Activated CD4-positive, alpha-beta T cell treated with anti-CD3 and anti-CD28 coated beads for 36 hours (primary cell): ENCODE results near the gene DCX. TPM values are rescaled to one million over a fixed set of nuclear protein-coding genes. Genes with fewer than 3 reads are reported as not detected.

Experiments used
- ATAC-seq: fragments of 200-7000 bp; cut with Tn5 transposase; one replicate; pipeline ENCODE4 v1.10.0; 2021; ENCODE audit warnings: mild to moderate bottlenecking, moderate library complexity
- CTCF ChIA-PET: fragments of 350-600 bp; sonication (Branson Sonifier 250); formaldehyde crosslinking; loops from one replicate; lab custom pipeline; 2021; ENCODE audit warnings: antibody characterized with exemption; lab: Charles Lee
- POLR2A ChIA-PET: fragments of 350-600 bp; sonication (Branson Sonifier 250); formaldehyde crosslinking; loops from one replicate; lab custom pipeline; 2021; ENCODE audit warnings: antibody characterized with exemption, inconsistent platforms; lab: Charles Lee
- DNase-seq: peaks from one replicate; pipeline ENCODE4 v3.0.0-alpha.2; 2020
- H3K27ac Mint-ChIP-seq: one replicate; pipeline ENCODE4 v1.8.0; 2021; ENCODE audit warnings: mixed read lengths
- H3K27me3 Mint-ChIP-seq: one replicate; pipeline ENCODE4 v1.8.0; 2021; ENCODE audit warnings: mixed read lengths
- H3K36me3 Mint-ChIP-seq: one replicate; pipeline ENCODE4 v1.8.0; 2021; ENCODE audit warnings: low read depth, mixed read lengths
- H3K4me1 Mint-ChIP-seq: one replicate; pipeline ENCODE4 v1.8.0; 2021; ENCODE audit warnings: mixed read lengths
- H3K4me3 Mint-ChIP-seq: one replicate; pipeline ENCODE4 v1.8.0; 2021; ENCODE audit warnings: mild to moderate bottlenecking, moderate library complexity, mixed read lengths
- H3K9me3 Mint-ChIP-seq: one replicate; pipeline ENCODE4 v1.8.0; 2021; ENCODE audit warnings: low read depth, mixed read lengths
- intact Hi-C, 2 experiments: fragments of 100-400 bp; cut with DNase I in 1 of 2; cut with micrococcal nuclease in 1 of 2; formaldehyde crosslinking; loops; one replicate each; pipeline versions ENCODE4 v1.14.2 to v1.15.1; 2022 to 2024; cut with DNase I, micrococcal nuclease
- total RNA-seq, 2 experiments: library from RNA; stranded (reverse); gene quantifications; one replicate each; pipeline ENCODE4 v1.2.3, GENCODE V29; 2021

DCX gene
- total RNA-seq, 2 experiments from 2014 or later, result not detected

DNA sequence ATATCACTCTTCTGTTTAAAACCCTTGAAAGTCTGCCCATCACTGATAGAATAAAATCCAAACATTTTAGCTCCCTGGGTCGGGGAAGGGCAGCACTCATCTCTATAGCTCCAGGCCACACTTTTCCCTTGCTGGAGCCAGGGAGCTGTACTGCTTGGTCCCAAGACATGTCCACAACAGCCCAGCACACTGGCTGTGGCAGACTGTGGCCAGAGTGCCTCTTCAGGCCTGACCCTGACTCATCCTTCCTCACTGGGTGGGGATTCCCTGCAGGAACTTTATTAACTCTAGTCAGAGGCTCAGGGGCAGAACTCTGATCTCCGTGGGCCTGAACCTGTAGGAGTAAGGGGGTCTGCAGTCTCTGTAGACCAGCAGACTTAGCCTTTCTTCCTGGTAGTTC is 71.9 kb downstream of the DCX start:
- ChIA-PET POLR2A (no interaction called here), CTCF (no interaction called here)
- Mint-ChIP-seq H3K9me3 (no peaks in the 10 kb centered on the region), H3K4me3 (no peak overlapping the region), H3K27me3 (no peaks in the 10 kb centered on the region), H3K36me3 (no peaks in the 10 kb centered on the region), H3K4me1 (no peaks in the 10 kb centered on the region), H3K27ac (no peak overlapping the region)
- DNase-seq (no peak), ATAC-seq (no peak)
- intact Hi-C loops, result no loop called here

DNA sequence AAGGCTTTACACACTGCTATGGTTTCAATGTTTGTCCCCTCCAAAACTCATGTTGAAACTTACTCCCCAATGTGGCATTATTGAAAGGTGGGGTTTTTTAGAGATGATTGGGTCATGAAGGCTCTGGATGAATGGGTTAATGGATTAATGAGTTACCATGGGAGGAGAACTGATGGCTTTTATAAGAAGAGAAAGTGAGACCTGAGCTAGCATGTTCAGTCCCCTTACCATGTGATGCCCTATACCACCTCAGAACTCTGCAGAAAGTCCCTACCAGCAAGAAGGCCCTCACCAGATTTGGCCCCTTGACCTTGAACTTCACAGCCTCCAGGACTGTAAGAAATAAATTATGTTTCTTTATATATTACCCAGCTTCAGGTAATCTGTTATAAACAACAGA is 72.8 kb downstream of the DCX start:
- H3K9me3 Mint-ChIP-seq, result no peaks in the 10 kb centered on the region
- H3K27ac Mint-ChIP-seq, result no peak overlapping the region
- H3K27me3 Mint-ChIP-seq, result no peaks in the 10 kb centered on the region
- POLR2A ChIA-PET, result no interaction called here
- no peaks in the 10 kb centered on the region for H3K36me3 Mint-ChIP-seq
- no peak for ATAC-seq
- no peak for DNase-seq
- intact Hi-C loops, result no loop called here
- H3K4me3 Mint-ChIP-seq, result no peak overlapping the region
- CTCF ChIA-PET, result no interaction called here
- H3K4me1 Mint-ChIP-seq, result no peaks in the 10 kb centered on the region

DNA sequence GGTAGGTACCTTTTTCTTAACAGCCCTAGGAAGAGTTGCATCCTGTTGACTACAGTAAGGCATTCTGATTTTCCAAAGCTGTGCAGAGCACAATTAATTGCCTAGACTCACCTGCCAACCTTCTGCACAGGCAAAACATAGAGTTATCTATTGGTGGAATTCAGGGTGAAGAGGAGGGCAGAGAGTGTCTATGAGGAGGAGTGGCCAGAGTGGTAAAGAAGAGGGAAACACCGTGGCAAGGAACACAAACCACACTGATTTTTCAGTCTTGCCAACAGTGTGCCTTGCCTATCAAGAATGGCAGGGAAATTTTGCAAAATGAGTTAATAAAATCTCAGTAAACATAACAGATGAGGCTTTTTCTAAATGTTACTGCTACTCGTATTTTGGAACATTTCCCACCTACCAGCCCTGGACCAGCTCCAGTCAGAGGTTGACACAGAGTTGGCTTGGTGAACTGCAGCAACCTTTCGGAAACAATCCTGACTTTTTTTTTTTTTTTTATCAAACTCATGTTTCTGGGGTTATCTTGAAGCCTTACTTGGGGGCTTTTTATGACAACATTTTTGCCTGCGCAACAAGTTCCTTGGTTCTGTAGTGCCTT is 73.8 kb downstream of the DCX start:
- H3K9me3 Mint-ChIP-seq, result no peaks in the 10 kb centered on the region
- no peaks in the 10 kb centered on the region for H3K4me1 Mint-ChIP-seq
- H3K4me3 Mint-ChIP-seq, result no peak overlapping the region
- no peak overlapping the region for H3K27ac Mint-ChIP-seq
- DNase-seq, result no peak
- H3K36me3 Mint-ChIP-seq, result no peaks in the 10 kb centered on the region
- H3K27me3 Mint-ChIP-seq, result no peaks in the 10 kb centered on the region
- ChIA-PET CTCF (no interaction called here), POLR2A (no interaction called here)
- no peak for ATAC-seq
- intact Hi-C loops, result no loop called here

DNA sequence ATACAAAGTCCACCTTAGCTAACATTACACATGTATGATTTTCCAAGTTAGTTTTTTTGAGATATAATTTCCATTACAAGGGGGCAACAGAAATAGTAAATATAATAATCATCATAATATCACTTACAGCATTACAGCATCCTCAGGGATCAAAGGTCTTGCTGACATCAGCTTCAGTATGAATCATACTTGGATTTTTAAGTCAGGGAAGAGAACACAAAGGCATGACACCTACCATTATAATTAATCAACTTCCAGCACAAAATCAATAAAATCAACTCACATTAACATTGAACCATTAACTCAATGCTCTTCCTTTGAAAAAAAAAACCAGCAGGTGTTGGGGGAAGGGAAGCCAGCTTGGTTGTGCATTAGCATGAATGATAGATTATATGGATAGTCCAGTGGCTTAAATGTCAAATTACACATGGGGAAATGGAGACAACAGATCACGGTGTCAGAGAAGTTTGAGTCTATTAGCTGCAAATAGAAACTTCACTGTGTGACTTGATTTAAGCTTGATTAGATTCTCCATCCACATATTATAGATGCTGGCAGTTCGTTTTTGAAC is 74.8 kb downstream of the DCX start:
- POLR2A ChIA-PET, result no interaction called here
- intact Hi-C loops, result no loop called here
- H3K27me3 Mint-ChIP-seq, result no peaks in the 10 kb centered on the region
- no peaks in the 10 kb centered on the region for H3K36me3 Mint-ChIP-seq
- CTCF ChIA-PET, result no interaction called here
- no peaks in the 10 kb centered on the region for H3K4me1 Mint-ChIP-seq
- ATAC-seq, result no peak
- no peaks in the 10 kb centered on the region for H3K9me3 Mint-ChIP-seq
- no peak overlapping the region for H3K27ac Mint-ChIP-seq
- DNase-seq, result no peak
- H3K4me3 Mint-ChIP-seq, result no peak overlapping the region

DNA sequence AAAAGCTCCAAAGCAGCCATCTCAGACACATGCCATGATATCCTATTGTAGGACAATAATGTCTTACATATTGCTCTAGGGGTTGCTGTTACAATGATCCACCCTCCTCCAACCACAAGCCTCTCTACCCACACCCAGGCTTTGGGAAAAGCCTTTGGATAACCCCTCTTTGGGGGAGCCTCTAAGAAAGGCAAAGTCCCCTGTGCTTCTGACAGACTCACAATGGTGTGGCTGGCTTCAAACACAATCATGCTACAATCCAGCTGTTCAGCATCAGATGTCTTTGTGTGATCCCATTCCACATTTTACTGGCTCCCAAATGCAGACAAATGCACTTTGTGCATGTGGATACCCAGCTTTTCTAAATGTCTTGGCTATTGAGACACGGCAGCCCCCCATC is 75.9 kb downstream of the DCX start:
- POLR2A ChIA-PET, result no interaction called here
- no peak overlapping the region for H3K4me3 Mint-ChIP-seq
- no peaks in the 10 kb centered on the region for H3K4me1 Mint-ChIP-seq
- H3K9me3 Mint-ChIP-seq, result no peaks in the 10 kb centered on the region
- intact Hi-C loops, result no loop called here
- H3K36me3 Mint-ChIP-seq, result no peaks in the 10 kb centered on the region
- H3K27ac Mint-ChIP-seq, result no peak overlapping the region
- H3K27me3 Mint-ChIP-seq, result no peaks in the 10 kb centered on the region
- ATAC-seq (no peak), DNase-seq (no peak)
- CTCF ChIA-PET, result no interaction called here

DNA sequence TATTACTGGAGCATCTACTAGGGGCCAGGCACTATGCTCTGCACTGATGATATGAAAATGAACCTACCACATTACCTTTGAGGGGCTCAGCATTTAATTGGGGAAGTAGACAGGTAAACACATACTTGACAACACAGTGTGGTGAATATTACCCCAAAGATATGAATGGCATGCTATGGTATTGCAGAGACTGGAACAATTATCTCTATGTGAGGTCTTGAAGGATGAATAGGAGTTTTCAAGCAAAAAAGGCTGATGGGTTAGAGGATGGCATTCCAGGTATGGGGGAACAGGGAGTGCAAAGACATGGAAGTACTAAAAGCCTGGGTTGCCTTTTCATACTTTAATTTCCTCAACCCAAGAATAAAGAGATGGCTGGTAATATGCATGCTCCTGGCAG is 82.6 kb downstream of the DCX start:
- no peaks in the 10 kb centered on the region for H3K9me3 Mint-ChIP-seq
- H3K4me3 Mint-ChIP-seq, result no peak overlapping the region
- no peak for DNase-seq
- ATAC-seq, result no peak
- H3K36me3 Mint-ChIP-seq, result no peaks in the 10 kb centered on the region
- no peaks in the 10 kb centered on the region for H3K27me3 Mint-ChIP-seq
- ChIA-PET POLR2A (no interaction called here), CTCF (interaction anchor here (0.6 kb wide), 1 partner anchor 1509 kb away, joined by 3 read pairs; no protein-coding TSS in a partner anchor)
- no peak overlapping the region for H3K27ac Mint-ChIP-seq
- no peaks in the 10 kb centered on the region for H3K4me1 Mint-ChIP-seq
- intact Hi-C loops, result no loop called here

DNA sequence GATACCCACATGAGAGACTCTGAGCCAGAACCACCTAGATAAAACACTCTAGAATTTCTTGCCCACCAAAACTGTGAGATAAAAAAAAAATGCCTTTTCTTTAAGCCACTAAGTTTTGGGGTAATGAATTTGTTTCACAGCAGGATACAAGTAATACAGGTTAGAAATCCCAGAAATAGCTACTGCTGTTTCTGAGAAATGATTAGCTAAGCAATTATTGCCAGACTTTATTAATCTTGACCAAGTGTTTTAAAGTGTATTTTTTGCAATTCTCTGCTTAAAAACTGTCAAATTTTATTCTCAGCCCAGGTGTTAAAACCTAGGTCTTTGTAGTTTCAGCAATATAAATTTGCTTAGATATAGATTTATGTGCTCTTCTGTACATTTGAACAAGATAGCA is 83.1 kb downstream of the DCX start:
- Mint-ChIP-seq H3K27me3 (no peaks in the 10 kb centered on the region), H3K36me3 (no peaks in the 10 kb centered on the region), H3K27ac (no peak overlapping the region), H3K4me3 (no peak overlapping the region), H3K9me3 (no peaks in the 10 kb centered on the region), H3K4me1 (no peaks in the 10 kb centered on the region)
- no peak for DNase-seq
- ATAC-seq, result no peak
- intact Hi-C loops, result no loop called here
- ChIA-PET POLR2A (no interaction called here), CTCF (no interaction called here)

DNA sequence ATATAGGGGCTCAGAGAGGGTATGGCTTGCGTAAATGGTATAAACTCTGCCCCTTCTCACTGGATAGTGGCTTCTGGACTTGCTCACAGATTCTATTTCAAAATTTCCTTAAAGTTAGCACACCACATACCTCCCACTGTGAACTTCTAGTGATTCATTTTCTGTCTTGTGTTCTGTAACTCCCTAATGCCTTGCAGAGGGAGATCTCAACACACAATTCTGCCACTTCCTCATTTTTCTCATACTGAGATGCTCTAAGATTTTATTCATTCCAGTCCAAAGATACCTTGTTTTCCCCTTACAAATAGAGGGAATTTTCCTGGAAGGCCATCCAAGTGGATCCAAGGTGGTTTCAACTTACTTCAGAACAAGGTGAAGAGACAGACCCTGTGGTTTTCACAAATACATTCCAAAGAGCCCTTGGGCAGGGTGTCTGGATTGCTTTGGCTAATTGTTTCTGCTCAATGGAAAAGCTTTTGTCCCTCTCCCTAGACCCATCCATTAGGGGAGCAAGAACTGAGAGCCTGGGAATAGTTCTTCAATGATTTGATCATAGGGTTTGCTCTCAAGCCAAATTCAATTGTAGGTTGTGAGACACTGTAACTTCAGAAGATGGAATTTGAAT is 89.6 kb downstream of the DCX start:
- DNase-seq (no peak), ATAC-seq (no peak)
- CTCF ChIA-PET, result no interaction called here
- Mint-ChIP-seq H3K27me3 (peaks cover 3% of the 10 kb centered on the region), H3K9me3 (no peaks in the 10 kb centered on the region), H3K4me3 (no peak overlapping the region), H3K4me1 (no peaks in the 10 kb centered on the region), H3K36me3 (no peaks in the 10 kb centered on the region), H3K27ac (no peak overlapping the region)
- intact Hi-C loops, result no loop called here
- POLR2A ChIA-PET, result no interaction called here

DNA sequence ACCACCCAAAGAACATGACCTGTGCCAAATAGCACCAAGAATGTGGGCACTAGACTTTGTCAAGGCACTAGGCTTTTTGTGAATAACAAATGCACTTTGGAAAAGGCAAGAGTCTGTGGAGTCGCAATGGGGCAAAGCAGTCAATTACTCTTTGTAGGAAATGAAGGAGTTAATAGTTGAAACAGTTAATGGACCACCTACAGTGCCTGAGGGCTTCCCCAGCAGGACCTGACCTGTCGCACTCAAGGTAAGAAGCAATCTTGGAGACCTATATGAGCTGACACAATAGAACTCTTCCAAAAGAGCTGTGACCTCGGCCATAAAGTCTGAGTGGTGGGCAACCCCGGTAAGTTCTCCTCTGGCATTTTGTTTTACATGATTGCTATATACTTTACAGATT is 92.5 kb downstream of the DCX start:
- H3K36me3 Mint-ChIP-seq, result no peaks in the 10 kb centered on the region
- no peak overlapping the region for H3K4me3 Mint-ChIP-seq
- H3K4me1 Mint-ChIP-seq, result no peaks in the 10 kb centered on the region
- H3K27me3 Mint-ChIP-seq, result peaks cover 3% of the 10 kb centered on the region
- intact Hi-C loops, result no loop called here
- no peaks in the 10 kb centered on the region for H3K9me3 Mint-ChIP-seq
- no peak overlapping the region for H3K27ac Mint-ChIP-seq
- POLR2A ChIA-PET, result no interaction called here
- CTCF ChIA-PET, result interaction anchor here (0.5 kb wide), 1 partner anchor 45 kb away, joined by 3 read pairs; no protein-coding TSS in a partner anchor
- no peak for DNase-seq
- ATAC-seq, result no peak

DNA sequence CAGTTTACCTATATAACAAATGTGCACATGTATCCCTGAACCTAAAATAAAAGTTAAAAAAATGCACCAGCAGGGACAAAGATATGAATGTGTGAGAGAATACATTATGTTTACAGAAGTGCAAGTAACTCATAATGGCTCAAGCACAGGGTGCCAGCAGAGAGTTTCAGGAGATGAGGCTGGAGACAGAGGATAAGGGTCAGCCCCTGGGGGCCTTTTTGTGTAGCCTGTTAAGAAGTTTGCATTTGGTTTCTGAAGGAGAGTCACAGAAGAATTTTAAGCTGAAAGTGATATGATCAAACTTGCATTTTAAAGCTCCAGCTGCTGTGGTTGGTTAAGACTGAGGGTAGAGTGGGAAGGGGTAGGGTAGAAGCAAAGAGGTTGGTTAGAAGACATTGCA is 93.1 kb downstream of the DCX start:
- intact Hi-C loops, result no loop called here
- Mint-ChIP-seq H3K9me3 (no peaks in the 10 kb centered on the region), H3K4me3 (no peak overlapping the region), H3K27ac (no peak overlapping the region), H3K36me3 (no peaks in the 10 kb centered on the region), H3K4me1 (no peaks in the 10 kb centered on the region), H3K27me3 (peaks cover 3% of the 10 kb centered on the region)
- ATAC-seq, result no peak
- ChIA-PET POLR2A (no interaction called here), CTCF (interaction anchor here (0.5 kb wide), 1 partner anchor 46 kb away, joined by 3 read pairs; no protein-coding TSS in a partner anchor)
- DNase-seq, result no peak

DNA sequence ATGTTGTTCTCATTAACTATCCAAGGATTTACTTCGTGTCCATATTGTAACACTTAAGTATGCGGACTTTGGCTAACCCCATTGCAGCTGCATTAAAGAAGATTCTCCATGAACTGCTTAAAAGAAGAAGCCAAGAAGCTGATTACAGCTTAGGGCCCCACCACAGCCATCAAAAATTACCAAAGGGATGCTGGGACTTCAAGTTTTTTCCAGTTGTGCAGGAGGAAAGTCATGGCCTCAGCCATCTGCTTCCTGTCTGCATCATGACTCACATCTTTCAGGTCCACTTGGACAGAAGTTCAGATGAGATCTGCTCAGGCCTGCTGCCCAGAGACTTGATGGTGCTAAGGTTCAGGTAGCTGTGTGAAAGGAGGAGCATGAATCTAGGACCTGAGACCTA is 102.9 kb downstream of the DCX start:
- Mint-ChIP-seq H3K4me3 (no peak overlapping the region), H3K4me1 (no peaks in the 10 kb centered on the region), H3K36me3 (no peaks in the 10 kb centered on the region), H3K27me3 (no peaks in the 10 kb centered on the region), H3K27ac (no peak overlapping the region), H3K9me3 (no peaks in the 10 kb centered on the region)
- POLR2A ChIA-PET, result no interaction called here
- no peak for DNase-seq
- intact Hi-C loops, result no loop called here
- CTCF ChIA-PET, result no interaction called here
- no peak for ATAC-seq

DNA sequence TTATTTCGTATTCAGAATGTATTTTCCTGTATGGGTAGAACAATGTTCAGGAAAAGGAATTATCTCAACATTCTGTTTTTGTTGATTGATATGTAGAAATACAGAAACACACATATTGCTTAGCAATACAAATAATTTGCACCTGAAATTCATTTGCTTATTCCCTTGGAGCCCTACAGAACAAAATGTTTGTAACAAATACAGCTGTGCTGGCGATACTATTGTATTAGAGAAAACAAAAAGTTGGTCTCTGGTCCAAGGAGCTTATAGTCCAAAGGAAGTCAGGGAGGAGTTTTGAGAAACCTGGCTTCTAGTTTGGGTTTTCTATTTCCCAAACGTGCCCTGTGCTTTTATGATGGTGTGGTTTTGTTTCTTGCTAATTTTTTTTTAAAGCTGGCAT is 104.0 kb downstream of the DCX start:
- H3K27ac Mint-ChIP-seq, result no peak overlapping the region
- intact Hi-C loops, result no loop called here
- ATAC-seq, result no peak
- H3K27me3 Mint-ChIP-seq, result no peaks in the 10 kb centered on the region
- CTCF ChIA-PET, result no interaction called here
- DNase-seq, result no peak
- POLR2A ChIA-PET, result no interaction called here
- H3K4me3 Mint-ChIP-seq, result no peak overlapping the region
- no peaks in the 10 kb centered on the region for H3K9me3 Mint-ChIP-seq
- H3K4me1 Mint-ChIP-seq, result no peaks in the 10 kb centered on the region
- no peaks in the 10 kb centered on the region for H3K36me3 Mint-ChIP-seq
